Colonic mucosa (tissue), 4 donors: ENCODE results near the gene OR6N2. TPM values are rescaled to one million over a fixed set of nuclear protein-coding genes. Genes with fewer than 3 reads are reported as not detected.

ENCODE experiments used
- DNase-seq: peaks from one replicate; pipeline ENCODE4 v3.0.0-alpha.2; 2020
- H3K27ac ChIP-seq: fragments of 200-600 bp; one replicate; pipeline ENCODE4 v1.8.0; 2021
- H3K27me3 ChIP-seq: fragments of 200-600 bp; one replicate; pipeline ENCODE4 v1.8.0; 2021
- H3K36me3 ChIP-seq: fragments of 200-600 bp; one replicate; pipeline ENCODE4 v1.8.0; 2021
- H3K4me1 ChIP-seq: fragments of 200-600 bp; one replicate; pipeline ENCODE4 v1.8.0; 2021; ENCODE audit warnings: mild to moderate bottlenecking
- H3K4me3 ChIP-seq: fragments of 200-600 bp; one replicate; pipeline ENCODE4 v1.8.0; 2021
- H3K9ac ChIP-seq, 2 donors: one replicate each; pipeline ENCODE4 v1.7.0; 2013; ENCODE audit warnings: control low read depth in 2 of 2, low read depth in 2 of 2, low read length in 2 of 2
- H3K9me3 ChIP-seq: fragments of 200-600 bp; one replicate; pipeline ENCODE4 v1.8.0; 2021
- CTCF ChIP-seq: fragments of 200-600 bp; IDR thresholded peaks from one replicate; pipeline ENCODE4 v1.8.0; 2022; ENCODE audit warnings: antibody characterized with exemption, mild to moderate bottlenecking
- intact Hi-C: fragments of 100-400 bp; cut with DNase I; formaldehyde crosslinking; loops from one replicate; pipeline ENCODE4 v1.14.1; 2022
- total RNA-seq, 2 donors: library from RNA; stranded (reverse); fragmentation: NEBNext Ultra II Directional in 1 of 2; extraction: Animal tissue kit (Norgen Biotek cat#: 25700) in 1 of 2; gene quantifications; one replicate each; pipeline ENCODE4 v1.2.1, GENCODE V29; 2021
- donor health status: healthy.
- donor health status: DM: no; HTN: no; CAD: no.
- donor health status: DM: no; HTN: no; CAD: no.

OR6N2 gene
- total RNA-seq, 2 donors from 2014 or later: not detected

- DNase-seq: no peak
- Histone ChIP-seq H3K9me3 (no peaks in the 10 kb centered on the region), H3K9ac (no peak overlapping the region), H3K36me3 (no peaks in the 10 kb centered on the region), H3K27ac (peak overlapping the region; percentile 27), H3K4me1 (no peaks in the 10 kb centered on the region), H3K4me3 (no peak overlapping the region), H3K27me3 (no peaks in the 10 kb centered on the region)
- no peak for TF ChIP-seq CTCF
- intact Hi-C loops: no loop called here
Observed at GRCh38 chr1:158818560-158818959, 37.6 kb upstream of the OR6N2 start.

GRCh38 chr1:158814970-158815369 lies 34.0 kb upstream of the OR6N2 start:
- H3K9me3 ChIP-seq: no peaks in the 10 kb centered on the region
- intact Hi-C loops: no loop called here
- H3K36me3 ChIP-seq: no peaks in the 10 kb centered on the region
- no peaks in the 10 kb centered on the region for H3K4me1 ChIP-seq
- no peak overlapping the region for H3K4me3 ChIP-seq
- TF ChIP-seq CTCF: no peak
- no peaks in the 10 kb centered on the region for H3K27me3 ChIP-seq
- no peak for DNase-seq
- no peak overlapping the region for H3K9ac ChIP-seq
- H3K27ac ChIP-seq: no peak overlapping the region

DNA sequence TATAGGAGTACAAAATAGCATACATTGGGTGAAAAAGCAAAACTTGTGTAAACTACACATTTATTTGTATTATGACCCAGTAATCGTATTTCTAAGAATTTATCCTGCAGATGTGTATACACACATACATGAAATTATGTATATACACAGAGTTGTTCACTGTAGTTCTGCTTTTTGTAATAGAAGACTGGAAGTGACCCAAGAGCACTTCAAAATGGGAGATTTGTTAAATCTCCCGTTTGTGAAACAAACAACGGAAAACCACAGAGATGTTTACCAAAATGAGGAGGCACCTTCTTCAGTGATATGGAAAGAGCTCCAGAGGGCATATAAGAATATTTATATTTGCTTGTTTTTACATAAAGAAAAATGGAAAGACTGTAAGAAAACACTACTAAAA lies 32.2 kb upstream of the OR6N2 start:
- Histone ChIP-seq H3K4me3 (no peak overlapping the region), H3K9me3 (no peaks in the 10 kb centered on the region), H3K27ac (no peak overlapping the region), H3K9ac (no peak overlapping the region), H3K4me1 (no peaks in the 10 kb centered on the region), H3K27me3 (no peaks in the 10 kb centered on the region), H3K36me3 (no peaks in the 10 kb centered on the region)
- DNase-seq: no peak
- intact Hi-C loops: no loop called here
- no peak for TF ChIP-seq CTCF

GRCh38 chr1:158812336-158812735 lies 31.3 kb upstream of the OR6N2 start:
- no peak overlapping the region for H3K9ac ChIP-seq
- no peaks in the 10 kb centered on the region for H3K9me3 ChIP-seq
- H3K27ac ChIP-seq: no peak overlapping the region
- TF ChIP-seq CTCF: no peak
- no peak for DNase-seq
- no peaks in the 10 kb centered on the region for H3K27me3 ChIP-seq
- no peaks in the 10 kb centered on the region for H3K36me3 ChIP-seq
- no peak overlapping the region for H3K4me3 ChIP-seq
- no peaks in the 10 kb centered on the region for H3K4me1 ChIP-seq
- intact Hi-C loops: no loop called here

DNA sequence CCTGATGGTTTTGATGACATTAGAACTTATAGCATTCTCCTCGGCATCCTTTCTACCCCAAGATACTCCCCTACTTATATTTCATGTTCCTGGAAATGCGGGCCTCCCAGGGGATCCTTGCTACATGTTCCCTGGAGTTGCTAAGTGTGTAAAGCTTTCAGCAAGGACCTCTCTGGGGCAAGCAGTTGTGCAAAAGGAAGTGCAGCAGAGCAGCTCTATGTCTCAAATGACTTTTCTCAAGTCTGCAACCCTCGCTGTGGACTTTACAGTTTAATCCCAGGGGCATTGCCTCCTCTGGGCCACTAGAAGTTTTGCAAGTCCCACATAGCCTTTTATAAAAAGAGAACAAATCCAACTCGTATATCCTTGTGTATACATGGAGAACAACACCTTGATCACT lies 29.3 kb upstream of the OR6N2 start:
- Histone ChIP-seq H3K9me3 (no peaks in the 10 kb centered on the region), H3K4me3 (no peak overlapping the region), H3K36me3 (no peaks in the 10 kb centered on the region), H3K9ac (no peak overlapping the region), H3K27me3 (no peaks in the 10 kb centered on the region), H3K4me1 (no peaks in the 10 kb centered on the region), H3K27ac (no peak overlapping the region)
- no peak for DNase-seq
- intact Hi-C loops: no loop called here
- no peak for TF ChIP-seq CTCF

DNA sequence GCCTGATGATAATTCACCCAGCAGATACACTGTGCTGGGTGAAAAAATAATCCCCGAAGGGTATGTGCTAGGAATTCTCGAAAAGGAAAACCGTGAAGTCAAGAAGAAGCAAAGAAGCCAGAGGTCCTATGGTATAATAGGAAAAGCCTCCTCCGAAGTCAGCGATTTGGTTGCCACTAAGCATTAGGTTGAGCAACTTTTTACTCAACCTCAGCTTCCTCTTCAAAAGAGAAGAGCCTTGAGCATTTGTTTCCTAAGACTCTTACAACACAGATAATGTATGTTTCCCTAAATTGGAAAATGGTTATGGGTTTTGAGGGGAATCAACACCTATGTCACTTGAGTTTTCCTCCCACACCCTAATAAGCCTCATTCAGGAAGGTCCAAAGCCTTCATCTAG lies 28.9 kb upstream of the OR6N2 start:
- intact Hi-C loops: no loop called here
- H3K4me1 ChIP-seq: no peaks in the 10 kb centered on the region
- H3K4me3 ChIP-seq: no peak overlapping the region
- no peak overlapping the region for H3K27ac ChIP-seq
- no peaks in the 10 kb centered on the region for H3K9me3 ChIP-seq
- no peak for TF ChIP-seq CTCF
- H3K9ac ChIP-seq: no peak overlapping the region
- no peaks in the 10 kb centered on the region for H3K27me3 ChIP-seq
- no peak for DNase-seq
- H3K36me3 ChIP-seq: no peaks in the 10 kb centered on the region
